Esophagus squamous epithelium (tissue), 4 donors: ENCODE measurements around the gene LMF1.
"Not testable (repeated sequence)": the region's sequence is repeated elsewhere in the genome, so short reads cannot be mapped to it uniquely, and the experiment has no call there.

Experiments
- POLR2A ChIP-seq, 4 donors: fragments of 450-650 bp; IDR thresholded peaks; one replicate each; pipeline ENCODE4 v1.6.1; 2017; ENCODE audit warnings: antibody characterized with exemption in 4 of 4, mild to moderate bottlenecking in 4 of 4, moderate library complexity in 3 of 4
- TF ChIP-seq, protein P1 (sequence below), 6 experiments: fragments of 450-650 bp in 4 of 6; fragments of 200-600 bp in 2 of 6; sonication (generic) in 2 of 6; IDR thresholded peaks; one replicate each; pipeline ENCODE4 v1.5.1; 2016 to 2019; ENCODE audit warnings: antibody characterized with exemption in 6 of 6, mild to moderate bottlenecking in 4 of 6, moderate library complexity in 4 of 6

DNA sequence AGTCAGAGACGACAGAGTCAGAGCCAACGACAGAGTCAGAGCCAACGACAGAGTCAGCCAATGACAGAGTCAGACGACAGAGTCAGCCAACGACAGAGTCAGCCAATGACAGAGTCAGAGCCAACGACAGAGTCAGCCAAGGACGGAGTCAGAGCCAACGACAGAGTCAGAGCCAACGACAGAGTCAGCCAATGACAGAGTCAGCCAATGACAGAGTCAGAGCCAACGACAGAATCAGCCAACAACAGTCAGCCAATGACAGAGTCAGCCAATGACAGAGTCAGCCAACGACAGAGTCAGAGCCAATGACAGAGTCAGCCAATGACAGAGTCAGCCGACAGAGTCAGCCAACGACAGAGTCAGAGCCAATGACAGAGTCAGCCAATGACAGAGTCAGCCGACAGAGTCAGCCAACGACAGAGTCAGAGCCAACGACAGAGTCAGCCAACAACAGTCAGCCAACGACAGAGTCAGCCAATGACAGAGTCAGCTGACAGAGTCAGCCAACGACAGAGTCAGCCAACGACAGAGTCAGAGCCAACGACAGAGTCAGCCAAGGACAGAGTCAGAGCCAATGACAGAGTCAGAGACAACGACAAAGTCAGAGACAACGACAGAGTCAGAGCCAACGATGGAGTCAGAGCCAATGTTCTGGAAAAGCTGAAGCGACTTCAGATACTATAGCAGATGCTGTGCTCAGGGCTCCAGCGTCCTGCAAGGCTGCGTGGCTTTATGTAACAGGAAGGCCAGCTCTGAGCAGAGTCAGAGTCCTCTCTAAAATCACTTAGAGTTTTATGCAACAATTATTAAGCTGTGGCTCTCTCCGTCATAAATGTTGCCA lies 19.8 kb downstream of the LMF1 start:
- TF ChIP-seq, protein P1, sequence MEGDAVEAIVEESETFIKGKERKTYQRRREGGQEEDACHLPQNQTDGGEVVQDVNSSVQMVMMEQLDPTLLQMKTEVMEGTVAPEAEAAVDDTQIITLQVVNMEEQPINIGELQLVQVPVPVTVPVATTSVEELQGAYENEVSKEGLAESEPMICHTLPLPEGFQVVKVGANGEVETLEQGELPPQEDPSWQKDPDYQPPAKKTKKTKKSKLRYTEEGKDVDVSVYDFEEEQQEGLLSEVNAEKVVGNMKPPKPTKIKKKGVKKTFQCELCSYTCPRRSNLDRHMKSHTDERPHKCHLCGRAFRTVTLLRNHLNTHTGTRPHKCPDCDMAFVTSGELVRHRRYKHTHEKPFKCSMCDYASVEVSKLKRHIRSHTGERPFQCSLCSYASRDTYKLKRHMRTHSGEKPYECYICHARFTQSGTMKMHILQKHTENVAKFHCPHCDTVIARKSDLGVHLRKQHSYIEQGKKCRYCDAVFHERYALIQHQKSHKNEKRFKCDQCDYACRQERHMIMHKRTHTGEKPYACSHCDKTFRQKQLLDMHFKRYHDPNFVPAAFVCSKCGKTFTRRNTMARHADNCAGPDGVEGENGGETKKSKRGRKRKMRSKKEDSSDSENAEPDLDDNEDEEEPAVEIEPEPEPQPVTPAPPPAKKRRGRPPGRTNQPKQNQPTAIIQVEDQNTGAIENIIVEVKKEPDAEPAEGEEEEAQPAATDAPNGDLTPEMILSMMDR (IDR thresholded peaks at IDR 0.05) = not testable (repeated sequence)
- not testable (repeated sequence) for TF ChIP-seq POLR2A (IDR thresholded peaks at IDR 0.05)
